Loucy (cell line): ENCODE measurements around the gene DIO3.

ENCODE experiments used
- EZH2phosphoT487 ChIP-seq: fragments of 200-600 bp; IDR thresholded peaks from 2 replicates; pipeline ENCODE4 v1.6.1; 2018; ENCODE audit warnings: antibody characterized with exemption, mild to moderate bottlenecking, moderate library complexity, borderline replicate concordance
- TF ChIP-seq, protein P1 (sequence below): fragments of 200-600 bp; sonication (generic); conservative IDR thresholded peaks from 2 replicates; pipeline ENCODE4 v1.5.1; 2014; ENCODE audit warnings: mild to moderate bottlenecking, antibody characterized with exemption, low read length

DNA sequence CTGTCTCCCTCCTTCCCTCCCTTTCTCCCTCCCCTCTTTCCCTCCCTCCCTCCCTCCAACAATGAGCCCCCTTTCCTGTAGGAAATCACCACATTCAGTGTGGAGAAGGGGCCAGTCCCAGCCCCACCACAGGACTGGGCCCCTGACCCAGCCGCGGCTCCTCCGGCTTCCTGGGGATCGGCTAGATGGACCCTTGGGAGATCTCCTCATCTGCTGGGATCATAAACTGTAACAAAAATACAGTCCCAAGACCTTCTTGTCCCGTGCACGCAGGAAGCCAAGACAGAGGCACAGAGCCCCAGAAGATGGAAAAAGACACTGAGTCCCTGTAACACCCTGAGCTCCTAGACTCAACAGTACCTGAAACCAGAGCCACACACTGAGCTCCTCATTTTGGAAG is 23.9 kb downstream of the DIO3 start:
- no peak for TF ChIP-seq EZH2phosphoT487
- TF ChIP-seq, protein P1, sequence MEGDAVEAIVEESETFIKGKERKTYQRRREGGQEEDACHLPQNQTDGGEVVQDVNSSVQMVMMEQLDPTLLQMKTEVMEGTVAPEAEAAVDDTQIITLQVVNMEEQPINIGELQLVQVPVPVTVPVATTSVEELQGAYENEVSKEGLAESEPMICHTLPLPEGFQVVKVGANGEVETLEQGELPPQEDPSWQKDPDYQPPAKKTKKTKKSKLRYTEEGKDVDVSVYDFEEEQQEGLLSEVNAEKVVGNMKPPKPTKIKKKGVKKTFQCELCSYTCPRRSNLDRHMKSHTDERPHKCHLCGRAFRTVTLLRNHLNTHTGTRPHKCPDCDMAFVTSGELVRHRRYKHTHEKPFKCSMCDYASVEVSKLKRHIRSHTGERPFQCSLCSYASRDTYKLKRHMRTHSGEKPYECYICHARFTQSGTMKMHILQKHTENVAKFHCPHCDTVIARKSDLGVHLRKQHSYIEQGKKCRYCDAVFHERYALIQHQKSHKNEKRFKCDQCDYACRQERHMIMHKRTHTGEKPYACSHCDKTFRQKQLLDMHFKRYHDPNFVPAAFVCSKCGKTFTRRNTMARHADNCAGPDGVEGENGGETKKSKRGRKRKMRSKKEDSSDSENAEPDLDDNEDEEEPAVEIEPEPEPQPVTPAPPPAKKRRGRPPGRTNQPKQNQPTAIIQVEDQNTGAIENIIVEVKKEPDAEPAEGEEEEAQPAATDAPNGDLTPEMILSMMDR, result no peak
